Endodermal cell (in vitro differentiated cells): ENCODE measurements around the gene FGD4. TPM values are rescaled to one million over a fixed set of nuclear protein-coding genes. Genes with fewer than 3 reads are reported as not detected.

ENCODE experiments used
- DNase-seq: peaks from one replicate; pipeline ENCODE4 v3.0.0-alpha.2; 2017
- H3K27ac ChIP-seq: 2 replicates; pipeline ENCODE4 v1.5.1; 2013; ENCODE audit warnings: mild to moderate bottlenecking, low read depth, low read length, moderate library complexity
- H3K27me3 ChIP-seq: 2 replicates; pipeline ENCODE4 v1.6.1; 2013; ENCODE audit warnings: mild to moderate bottlenecking, low read length, moderate library complexity; ENCODE audit not compliant: insufficient read depth, control insufficient read depth, poor library complexity, severe bottlenecking
- H3K36me3 ChIP-seq: 2 replicates; pipeline ENCODE4 v1.7.0; 2013; ENCODE audit warnings: mild to moderate bottlenecking, low read length, moderate library complexity; ENCODE audit not compliant: control insufficient read depth, insufficient read depth
- H3K4me1 ChIP-seq: one replicate; pipeline ENCODE4 v1.7.0; 2013; ENCODE audit warnings: low read length; ENCODE audit not compliant: control insufficient read depth, insufficient read depth
- H3K4me3 ChIP-seq: 2 replicates; pipeline ENCODE4 v1.5.1; 2013; ENCODE audit warnings: mild to moderate bottlenecking, low read length, moderate library complexity
- H3K9ac ChIP-seq: 2 replicates; pipeline ENCODE4 v1.6.1; 2013; ENCODE audit warnings: mild to moderate bottlenecking, low read length, moderate library complexity; ENCODE audit not compliant: poor library complexity, severe bottlenecking; ENCODE audit errors: extremely low read depth
- H3K9me3 ChIP-seq: 2 replicates; pipeline ENCODE4 v1.6.1; 2013; ENCODE audit warnings: mild to moderate bottlenecking, low read length, moderate library complexity; ENCODE audit not compliant: control insufficient read depth
- H3K27ac Mint-ChIP-seq: 2 replicates; pipeline ENCODE4 v1.8.0; 2020; ENCODE audit warnings: mixed read lengths
- H3K27me3 Mint-ChIP-seq: 2 replicates; pipeline ENCODE4 v1.8.0; 2021; ENCODE audit warnings: mild to moderate bottlenecking, mixed read lengths; ENCODE audit not compliant: insufficient read depth
- H3K36me3 Mint-ChIP-seq: 2 replicates; pipeline ENCODE4 v1.8.0; 2020; ENCODE audit warnings: low read depth, mixed read lengths
- H3K4me1 Mint-ChIP-seq: 2 replicates; pipeline ENCODE4 v1.8.0; 2020; ENCODE audit warnings: mixed read lengths
- H3K4me3 Mint-ChIP-seq: 2 replicates; pipeline ENCODE4 v1.8.0; 2020; ENCODE audit warnings: mild to moderate bottlenecking, moderate library complexity, mixed read lengths
- H3K9me3 Mint-ChIP-seq: 2 replicates; pipeline ENCODE4 v1.8.0; 2020; ENCODE audit warnings: mild to moderate bottlenecking, mixed read lengths
- whole genome bisulfite sequencing, 2 experiments: methylation state at CpG; one replicate each; pipeline versions ENCODE4 v1.1.5 to v1.1.7; 2013; ENCODE audit warnings: missing lambda C conversion rate in 2 of 2, mixed read lengths in 1 of 2; ENCODE audit not compliant: insufficient coverage in 1 of 2, insufficient read length in 1 of 2; 5-methylcytosine and 5-hydroxymethylcytosine counted together
- total RNA-seq, 2 donors: library from RNA; stranded (reverse); fragmentation: NEBNext Ultra II Directional in 1 of 2; extraction: Animal tissue kit (Norgen Biotek cat#: 25700) in 1 of 2; gene quantifications; 2 replicates in 1 of 2; 3 replicates in 1 of 2; pipeline ENCODE4 v1.2.1, GENCODE V29; 2021
- TF ChIP-seq, protein P1 (sequence below): fragments of 200-600 bp; sonication (generic); conservative IDR thresholded peaks from 2 replicates; pipeline ENCODE4 v1.5.0; 2021; ENCODE audit warnings: antibody characterized with exemption, mild to moderate bottlenecking

FGD4 gene
- total RNA-seq, 2 donors from 2014 or later, result 27.6 to 57.7 TPM

DNA sequence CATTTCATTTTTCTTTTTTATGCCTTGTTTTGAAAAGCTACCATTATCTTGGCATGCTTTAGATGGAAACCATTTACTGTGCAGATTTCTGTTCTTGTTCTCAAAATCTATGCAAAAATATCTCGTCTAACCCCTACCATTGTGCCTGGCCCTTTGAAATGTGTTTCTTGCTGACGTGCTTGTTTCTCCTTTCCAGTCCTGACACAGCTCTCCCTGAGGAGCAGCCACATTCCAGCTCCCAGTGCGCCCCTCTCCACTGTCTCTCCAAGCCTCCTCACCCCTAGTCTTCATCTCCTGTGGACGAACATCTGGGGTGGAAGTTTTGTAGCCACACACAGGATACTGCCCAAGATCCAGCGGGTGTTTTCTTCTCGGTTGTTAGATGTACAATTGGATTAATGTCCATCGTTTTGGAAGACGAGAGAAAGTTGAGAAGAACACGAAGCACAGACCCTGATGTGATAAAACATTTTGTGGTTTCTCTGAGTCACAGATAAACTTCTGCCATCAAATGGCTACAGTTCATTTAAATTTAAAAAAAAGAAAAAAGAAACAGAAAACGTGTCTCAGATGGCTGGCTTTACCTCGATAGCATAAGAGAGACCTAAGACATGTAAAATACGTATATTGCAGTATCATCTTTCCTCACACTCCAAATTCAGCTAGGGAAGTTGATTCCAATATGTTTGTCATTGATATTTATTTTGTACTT lies 21.9 kb upstream of the FGD4 start:
- Histone ChIP-seq H3K9me3 (no peaks in the 10 kb centered on the region), H3K9ac (no peak overlapping the region), H3K27me3 (no peaks in the 10 kb centered on the region), H3K4me1 (no peaks in the 10 kb centered on the region), H3K4me3 (no peak overlapping the region), H3K27ac (no peak overlapping the region), H3K36me3 (no peaks in the 10 kb centered on the region)
- no peak overlapping the region for H3K27ac Mint-ChIP-seq
- TF ChIP-seq, protein P1, sequence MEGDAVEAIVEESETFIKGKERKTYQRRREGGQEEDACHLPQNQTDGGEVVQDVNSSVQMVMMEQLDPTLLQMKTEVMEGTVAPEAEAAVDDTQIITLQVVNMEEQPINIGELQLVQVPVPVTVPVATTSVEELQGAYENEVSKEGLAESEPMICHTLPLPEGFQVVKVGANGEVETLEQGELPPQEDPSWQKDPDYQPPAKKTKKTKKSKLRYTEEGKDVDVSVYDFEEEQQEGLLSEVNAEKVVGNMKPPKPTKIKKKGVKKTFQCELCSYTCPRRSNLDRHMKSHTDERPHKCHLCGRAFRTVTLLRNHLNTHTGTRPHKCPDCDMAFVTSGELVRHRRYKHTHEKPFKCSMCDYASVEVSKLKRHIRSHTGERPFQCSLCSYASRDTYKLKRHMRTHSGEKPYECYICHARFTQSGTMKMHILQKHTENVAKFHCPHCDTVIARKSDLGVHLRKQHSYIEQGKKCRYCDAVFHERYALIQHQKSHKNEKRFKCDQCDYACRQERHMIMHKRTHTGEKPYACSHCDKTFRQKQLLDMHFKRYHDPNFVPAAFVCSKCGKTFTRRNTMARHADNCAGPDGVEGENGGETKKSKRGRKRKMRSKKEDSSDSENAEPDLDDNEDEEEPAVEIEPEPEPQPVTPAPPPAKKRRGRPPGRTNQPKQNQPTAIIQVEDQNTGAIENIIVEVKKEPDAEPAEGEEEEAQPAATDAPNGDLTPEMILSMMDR, result no peak
- DNase-seq, result peak; percentile 45
- H3K36me3 Mint-ChIP-seq, result no peaks in the 10 kb centered on the region
- no peak overlapping the region for H3K4me3 Mint-ChIP-seq
- no peaks in the 10 kb centered on the region for H3K27me3 Mint-ChIP-seq
- H3K4me1 Mint-ChIP-seq, result peaks cover 12% of the 10 kb centered on the region
- 90 to 95% methylated on average over 6 to 11 of the region's 12 CpGs for WGBS, 2 experiments
- no peaks in the 10 kb centered on the region for H3K9me3 Mint-ChIP-seq

DNA sequence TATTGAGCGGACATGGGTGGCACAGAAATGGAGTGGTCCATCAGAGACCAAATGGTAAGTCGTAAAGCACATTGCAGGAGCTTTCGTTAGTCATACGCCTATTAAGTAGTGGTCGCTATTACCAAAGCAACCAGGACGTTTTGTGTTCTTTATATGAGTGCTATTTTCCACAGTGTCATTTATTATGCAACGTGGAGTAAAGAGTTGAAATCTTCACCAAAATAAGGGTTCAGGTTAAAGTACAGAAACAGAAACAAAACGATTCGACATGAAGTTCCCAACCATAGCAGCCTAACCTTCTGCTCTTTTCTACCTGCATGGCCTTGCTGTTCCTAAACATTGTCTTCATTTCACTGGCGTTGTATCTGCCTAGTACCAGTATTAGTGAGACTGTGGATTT lies 20.1 kb upstream of the FGD4 start:
- Mint-ChIP-seq H3K4me1 (peaks cover 12% of the 10 kb centered on the region), H3K9me3 (no peaks in the 10 kb centered on the region), H3K36me3 (no peaks in the 10 kb centered on the region), H3K4me3 (no peak overlapping the region), H3K27me3 (no peaks in the 10 kb centered on the region), H3K27ac (peak overlapping the region; percentile 12)
- Histone ChIP-seq H3K4me3 (no peak overlapping the region), H3K27ac (no peak overlapping the region), H3K36me3 (no peaks in the 10 kb centered on the region), H3K9ac (no peak overlapping the region), H3K4me1 (no peaks in the 10 kb centered on the region), H3K27me3 (no peaks in the 10 kb centered on the region), H3K9me3 (no peaks in the 10 kb centered on the region)
- DNase-seq, result no peak
- TF ChIP-seq, protein P1, result no peak
- 95 to 98% methylated on average over 8 to 10 of the region's 10 CpGs for WGBS, 2 experiments

DNA sequence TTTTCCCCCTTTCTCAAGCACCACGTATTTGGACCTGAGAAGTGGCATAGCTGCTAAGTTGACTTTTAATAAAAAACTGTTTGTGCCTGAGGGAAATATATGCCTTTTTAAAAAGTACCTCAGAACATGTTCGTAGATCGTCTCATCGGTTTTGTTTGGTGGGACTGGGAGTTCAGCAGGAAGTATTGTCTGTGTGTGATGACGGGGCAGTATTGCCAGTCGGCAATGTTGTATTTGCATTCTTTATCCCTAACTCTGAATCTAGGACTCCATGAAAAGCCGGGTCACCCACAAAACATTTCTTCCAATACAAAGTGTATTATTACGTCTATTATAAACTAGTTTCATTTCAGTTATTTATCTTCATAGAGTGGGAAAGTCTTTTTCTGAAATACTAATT lies 19.7 kb upstream of the FGD4 start:
- Histone ChIP-seq H3K4me3 (no peak overlapping the region), H3K4me1 (no peaks in the 10 kb centered on the region), H3K9me3 (no peaks in the 10 kb centered on the region), H3K27me3 (no peaks in the 10 kb centered on the region), H3K9ac (no peak overlapping the region), H3K27ac (no peak overlapping the region), H3K36me3 (no peaks in the 10 kb centered on the region)
- no peak for DNase-seq
- Mint-ChIP-seq H3K27ac (peak overlapping the region; percentile 12), H3K4me3 (no peak overlapping the region), H3K9me3 (no peaks in the 10 kb centered on the region), H3K36me3 (no peaks in the 10 kb centered on the region), H3K27me3 (no peaks in the 10 kb centered on the region), H3K4me1 (peaks cover 12% of the 10 kb centered on the region)
- WGBS, 2 experiments, result 95 to 100% methylated on average over 3 to 7 of the region's 8 CpGs
- TF ChIP-seq, protein P1, result no peak
